Mammary epithelial cell (primary cell): ENCODE results near the gene CHTF8.

ENCODE experiments used
- EZH2 ChIP-seq: IDR thresholded peaks from 2 replicates; pipeline ENCODE4 v1.6.1; 2012; ENCODE audit warnings: low read length, inconsistent platforms, borderline replicate concordance
- TF ChIP-seq, protein P1 (sequence below), 2 donors: IDR thresholded peaks in 1 of 2; conservative IDR thresholded peaks in 1 of 2; 2 replicates each; pipeline ENCODE4 v1.5.1; 2011 to 2012; ENCODE audit warnings: inconsistent platforms in 2 of 2, low read length in 2 of 2, mild to moderate bottlenecking in 2 of 2, control low read depth in 1 of 2, low read depth in 1 of 2; ENCODE audit not compliant: insufficient read depth in 1 of 2; ENCODE audit errors: extremely low read depth in 1 of 2

DNA sequence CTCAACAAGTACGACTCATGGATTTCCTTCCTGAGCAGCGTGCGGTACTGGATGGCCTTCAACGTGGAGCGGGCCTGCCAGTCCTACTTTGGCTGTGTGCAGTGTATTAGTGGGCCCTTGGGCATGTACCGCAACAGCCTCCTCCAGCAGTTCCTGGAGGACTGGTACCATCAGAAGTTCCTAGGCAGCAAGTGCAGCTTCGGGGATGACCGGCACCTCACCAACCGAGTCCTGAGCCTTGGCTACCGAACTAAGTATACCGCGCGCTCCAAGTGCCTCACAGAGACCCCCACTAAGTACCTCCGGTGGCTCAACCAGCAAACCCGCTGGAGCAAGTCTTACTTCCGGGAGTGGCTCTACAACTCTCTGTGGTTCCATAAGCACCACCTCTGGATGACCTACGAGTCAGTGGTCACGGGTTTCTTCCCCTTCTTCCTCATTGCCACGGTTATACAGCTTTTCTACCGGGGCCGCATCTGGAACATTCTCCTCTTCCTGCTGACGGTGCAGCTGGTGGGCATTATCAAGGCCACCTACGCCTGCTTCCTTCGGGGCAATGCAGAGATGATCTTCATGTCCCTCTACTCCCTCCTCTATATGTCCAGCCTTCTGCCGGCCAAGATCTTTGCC is 17.9 kb downstream of the CHTF8 start:
- TF ChIP-seq, protein P1, sequence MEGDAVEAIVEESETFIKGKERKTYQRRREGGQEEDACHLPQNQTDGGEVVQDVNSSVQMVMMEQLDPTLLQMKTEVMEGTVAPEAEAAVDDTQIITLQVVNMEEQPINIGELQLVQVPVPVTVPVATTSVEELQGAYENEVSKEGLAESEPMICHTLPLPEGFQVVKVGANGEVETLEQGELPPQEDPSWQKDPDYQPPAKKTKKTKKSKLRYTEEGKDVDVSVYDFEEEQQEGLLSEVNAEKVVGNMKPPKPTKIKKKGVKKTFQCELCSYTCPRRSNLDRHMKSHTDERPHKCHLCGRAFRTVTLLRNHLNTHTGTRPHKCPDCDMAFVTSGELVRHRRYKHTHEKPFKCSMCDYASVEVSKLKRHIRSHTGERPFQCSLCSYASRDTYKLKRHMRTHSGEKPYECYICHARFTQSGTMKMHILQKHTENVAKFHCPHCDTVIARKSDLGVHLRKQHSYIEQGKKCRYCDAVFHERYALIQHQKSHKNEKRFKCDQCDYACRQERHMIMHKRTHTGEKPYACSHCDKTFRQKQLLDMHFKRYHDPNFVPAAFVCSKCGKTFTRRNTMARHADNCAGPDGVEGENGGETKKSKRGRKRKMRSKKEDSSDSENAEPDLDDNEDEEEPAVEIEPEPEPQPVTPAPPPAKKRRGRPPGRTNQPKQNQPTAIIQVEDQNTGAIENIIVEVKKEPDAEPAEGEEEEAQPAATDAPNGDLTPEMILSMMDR (conservative IDR thresholded peaks at IDR 0.05 in 1 of 2, IDR thresholded peaks at IDR 0.05 in 1 of 2; ENCODE audit: extremely low read depth in 1 of 2, insufficient read depth in 1 of 2, low read depth in 1 of 2, low read length in 2 of 2), result no peak
- no peak for TF ChIP-seq EZH2
